Mesothelial cell of epicardium (in vitro differentiated cells): ENCODE results near the gene TMEM54. TPM values are rescaled to one million over a fixed set of nuclear protein-coding genes. Genes with fewer than 3 reads are reported as not detected.

ENCODE experiments used
- DNase-seq, 2 experiments: peaks; one replicate each; pipeline ENCODE4 v3.0.0; 2021; ENCODE audit warnings: low spot score in 2 of 2; ENCODE audit not compliant: unreplicated experiment in 2 of 2
- H3K27ac Mint-ChIP-seq: 2 replicates; pipeline ENCODE4 v1.8.0; 2021; ENCODE audit warnings: mixed read lengths
- H3K27me3 Mint-ChIP-seq: 2 replicates; pipeline ENCODE4 v1.8.0; 2021; ENCODE audit warnings: low read depth, mixed read lengths
- H3K36me3 Mint-ChIP-seq: 2 replicates; pipeline ENCODE4 v1.8.0; 2021; ENCODE audit warnings: mixed read lengths
- H3K4me1 Mint-ChIP-seq: 2 replicates; pipeline ENCODE4 v1.8.0; 2021; ENCODE audit warnings: mixed read lengths
- H3K4me3 Mint-ChIP-seq: 2 replicates; pipeline ENCODE4 v1.8.0; 2021; ENCODE audit warnings: mild to moderate bottlenecking, moderate library complexity, mixed read lengths
- H3K9me3 Mint-ChIP-seq: 2 replicates; pipeline ENCODE4 v1.8.0; 2021; ENCODE audit warnings: mixed read lengths
- total RNA-seq: library from RNA; stranded (reverse); gene quantifications from 3 replicates; pipeline ENCODE4 v1.2.1, GENCODE V29; 2021
- TF ChIP-seq, protein P1 (sequence below): fragments of 200-600 bp; sonication (generic); IDR thresholded peaks from one replicate; pipeline ENCODE4 v1.5.0; 2021; ENCODE audit warnings: antibody characterized with exemption; ENCODE audit not compliant: unreplicated experiment

Gene TMEM54
- total RNA-seq, 1 donor from 2014 or later, result 49.0 TPM

GRCh38 chr1:32886828-32887414 lies 14.3 kb downstream of the TMEM54 start:
- Mint-ChIP-seq H3K4me1 (peaks cover 16% of the 10 kb centered on the region), H3K27me3 (peaks cover 41% of the 10 kb centered on the region), H3K4me3 (no peak overlapping the region), H3K9me3 (no peaks in the 10 kb centered on the region), H3K36me3 (no peaks in the 10 kb centered on the region), H3K27ac (no peak overlapping the region)
- no peak for DNase-seq
- TF ChIP-seq, protein P1, sequence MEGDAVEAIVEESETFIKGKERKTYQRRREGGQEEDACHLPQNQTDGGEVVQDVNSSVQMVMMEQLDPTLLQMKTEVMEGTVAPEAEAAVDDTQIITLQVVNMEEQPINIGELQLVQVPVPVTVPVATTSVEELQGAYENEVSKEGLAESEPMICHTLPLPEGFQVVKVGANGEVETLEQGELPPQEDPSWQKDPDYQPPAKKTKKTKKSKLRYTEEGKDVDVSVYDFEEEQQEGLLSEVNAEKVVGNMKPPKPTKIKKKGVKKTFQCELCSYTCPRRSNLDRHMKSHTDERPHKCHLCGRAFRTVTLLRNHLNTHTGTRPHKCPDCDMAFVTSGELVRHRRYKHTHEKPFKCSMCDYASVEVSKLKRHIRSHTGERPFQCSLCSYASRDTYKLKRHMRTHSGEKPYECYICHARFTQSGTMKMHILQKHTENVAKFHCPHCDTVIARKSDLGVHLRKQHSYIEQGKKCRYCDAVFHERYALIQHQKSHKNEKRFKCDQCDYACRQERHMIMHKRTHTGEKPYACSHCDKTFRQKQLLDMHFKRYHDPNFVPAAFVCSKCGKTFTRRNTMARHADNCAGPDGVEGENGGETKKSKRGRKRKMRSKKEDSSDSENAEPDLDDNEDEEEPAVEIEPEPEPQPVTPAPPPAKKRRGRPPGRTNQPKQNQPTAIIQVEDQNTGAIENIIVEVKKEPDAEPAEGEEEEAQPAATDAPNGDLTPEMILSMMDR, result no peak

- Mint-ChIP-seq H3K36me3 (no peaks in the 10 kb centered on the region), H3K4me1 (peaks cover 12% of the 10 kb centered on the region), H3K27ac (no peak within 1 kb of the TSS), H3K9me3 (no peaks in the 10 kb centered on the region), H3K27me3 (peaks cover 40% of the 10 kb centered on the region), H3K4me3 (peak within 1 kb of the TSS; percentile 60)
- DNase-seq, result peak; percentile 80 to 90
- TF ChIP-seq, protein P1, result peak; percentile 71
These were observed 15.0 kb downstream of the TMEM54 start, which contains the start of gene HPCA for GRCh38 chr1:32886004-32886827. Gene HPCA (plus strand): TSS chr1:32886491. CDS start chr1:32888899, 2,408 bp downstream.

DNA sequence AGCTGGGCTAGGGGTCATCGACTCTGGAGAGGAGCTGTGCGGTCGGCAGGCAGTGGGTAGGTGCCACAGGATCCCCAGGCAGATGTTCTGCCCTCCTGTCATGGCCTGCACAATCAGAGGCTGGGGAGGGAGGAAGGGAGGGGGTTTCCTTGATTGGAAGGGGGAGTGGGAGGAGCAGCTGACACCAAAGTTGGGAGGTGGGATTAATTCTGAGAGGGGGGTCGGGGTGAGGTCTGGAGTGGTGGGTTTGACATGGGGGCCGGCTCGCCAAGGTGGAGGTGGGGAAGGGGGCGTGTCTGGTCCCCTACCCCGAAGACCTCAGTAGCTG lies 15.5 kb downstream of the TMEM54 start:
- no peak overlapping the region for H3K27ac Mint-ChIP-seq
- H3K36me3 Mint-ChIP-seq, result no peaks in the 10 kb centered on the region
- H3K9me3 Mint-ChIP-seq, result no peaks in the 10 kb centered on the region
- TF ChIP-seq, protein P1, result no peak
- no peak for DNase-seq
- H3K4me1 Mint-ChIP-seq, result peaks cover 11% of the 10 kb centered on the region
- peaks cover 40% of the 10 kb centered on the region for H3K27me3 Mint-ChIP-seq
- peak overlapping the region; percentile 60 for H3K4me3 Mint-ChIP-seq

GRCh38 chr1:32884726-32885125 lies 16.5 kb downstream of the TMEM54 start:
- Mint-ChIP-seq H3K27me3 (peaks cover 40% of the 10 kb centered on the region), H3K4me3 (no peak overlapping the region), H3K27ac (no peak overlapping the region), H3K9me3 (no peaks in the 10 kb centered on the region), H3K4me1 (peaks cover 9% of the 10 kb centered on the region), H3K36me3 (no peaks in the 10 kb centered on the region)
- DNase-seq, result no peak
- TF ChIP-seq, protein P1, result no peak

GRCh38 chr1:32884032-32884372 lies 17.2 kb downstream of the TMEM54 start:
- H3K27ac Mint-ChIP-seq, result no peak overlapping the region
- H3K36me3 Mint-ChIP-seq, result no peaks in the 10 kb centered on the region
- H3K4me1 Mint-ChIP-seq, result peaks cover 9% of the 10 kb centered on the region
- DNase-seq, result no peak
- H3K27me3 Mint-ChIP-seq, result peaks cover 40% of the 10 kb centered on the region
- H3K4me3 Mint-ChIP-seq, result no peak overlapping the region
- TF ChIP-seq, protein P1, result no peak
- no peaks in the 10 kb centered on the region for H3K9me3 Mint-ChIP-seq
